ENCODE results near the gene FAM180B.
"Not testable (repeated sequence)": the region's sequence is repeated elsewhere in the genome, so short reads cannot be mapped to it uniquely, and the experiment has no call there.

- TF ChIP-seq POLR2A (IDR thresholded peaks at IDR 0.05; ENCODE audit: control extremely low read depth in 1 of 2, low read depth in 2 of 2, low read length in 2 of 2); CEBPB (IDR thresholded peaks at IDR 0.05; ENCODE audit: low read depth, low read length); USF2 (IDR thresholded peaks at IDR 0.05; ENCODE audit: low read length): not testable (repeated sequence)
These were observed 29.5 kb upstream of the FAM180B start for GRCh38 chr11:47557004-47557403.
